Measurements from ENCODE around the gene PLPPR3. TPM values are rescaled to one million over a fixed set of nuclear protein-coding genes. Genes with fewer than 3 reads are reported as not detected.

Gene PLPPR3
- polyA plus RNA-seq, 1 of the 3 experiments (the other 2 are of a cell fraction) = 1.6 TPM

- Histone ChIP-seq H3K4me3 (ENCODE audit: low read depth in 2 of 2, low read length in 1 of 2) (no peak overlapping the region), H3K9me3 (no peaks in the 10 kb centered on the region), H3K4me1 (ENCODE audit: control insufficient read depth in 1 of 2, insufficient read depth in 2 of 2, low read depth in 1 of 2, low read length in 1 of 2) (peaks cover 0 to 15% of the 10 kb centered on the region in 2 experiments; a peak in 1 of 4 replicates), H3K9ac (no peak overlapping the region), H3K36me3 (replicated peaks in 1 of 2; ENCODE audit: control insufficient read depth in 1 of 2, insufficient read depth in 2 of 2, low read length in 1 of 2) (no peaks in the 10 kb centered on the region), H3K4me2 (no peak overlapping the region), H4K20me1 (ENCODE audit: insufficient read depth) (no peaks in the 10 kb centered on the region), H3K27me3 (ENCODE audit: insufficient read depth) (no peaks in the 10 kb centered on the region), H3K9me2 (no peaks in the 10 kb centered on the region), H2AFZ (ENCODE audit: low read depth) (no peak overlapping the region), H3K79me2 (ENCODE audit: insufficient read depth) (no peaks in the 10 kb centered on the region), H3F3A (replicated peaks; ENCODE audit: insufficient read depth) (peaks cover 4% of the 10 kb centered on the region), H3K27ac (ENCODE audit: low read depth in 2 of 2, low read length in 1 of 2) (no peak overlapping the region; a peak in 1 of 4 replicates)
- POLR2A ChIA-PET = no interaction called here
- TF ChIP-seq ZBTB33 (IDR thresholded peaks at IDR 0.05; ENCODE audit: borderline replicate concordance, low read depth) (no peak), TAF1 (IDR thresholded peaks at IDR 0.05; ENCODE audit: borderline replicate concordance, low read depth, low read length) (no peak), FOXM1 (IDR thresholded peaks at IDR 0.05; ENCODE audit: low read depth) (no peak), POLR2AphosphoS5 (IDR thresholded peaks at IDR 0.05; ENCODE audit: low read depth, low read length) (no peak), NRF1 (IDR thresholded peaks at IDR 0.05; ENCODE audit: low read depth, low read length) (no peak), MEF2A (IDR thresholded peaks at IDR 0.05; ENCODE audit: borderline replicate concordance, low read depth) (no peak), RFX5 (IDR thresholded peaks at IDR 0.05; ENCODE audit: low read length) (no peak), SMC3 (IDR thresholded peaks at IDR 0.05; ENCODE audit: low read depth, low read length) (no peak), JUND (IDR thresholded peaks at IDR 0.05) (no peak), MAX (IDR thresholded peaks at IDR 0.05; ENCODE audit: low read depth) (no peak), MXI1 (IDR thresholded peaks at IDR 0.05; ENCODE audit: low read depth, low read length) (no peak), REST (IDR thresholded peaks at IDR 0.05; ENCODE audit: low read depth, low read length) (no peak), FOXJ3 (CRISPR knock-in tag; IDR thresholded peaks at IDR 0.05) (no peak), EP300 (IDR thresholded peaks at IDR 0.05; ENCODE audit: borderline replicate concordance in 1 of 2, low read depth in 1 of 2, low read length in 1 of 2) (no peak), CHD2 (IDR thresholded peaks at IDR 0.05; ENCODE audit: low read length, partially characterized antibody) (no peak), TEAD4 (IDR thresholded peaks at IDR 0.05; ENCODE audit: borderline replicate concordance, insufficient read depth) (no peak), RCOR1 (IDR thresholded peaks at IDR 0.05; ENCODE audit: low read length) (no peak), FOSL2 (IDR thresholded peaks at IDR 0.05; ENCODE audit: borderline replicate concordance, low read depth) (no peak)
- WGBS (ENCODE audit: low lambda C conversion rate) = 98% methylated on average over 7 of the region's 9 CpGs
- no peak for DNase-seq
- CTCF ChIA-PET = no interaction called here
These were observed 32.1 kb downstream of the PLPPR3 start for GRCh38 chr19:789701-790060.
